ENCODE data around the gene MAD1L1.
A peak's percentile ranks its signal among the peaks of the same experiment; 100 is the strongest.
"Not testable (repeated sequence)": the region's sequence is repeated elsewhere in the genome, so short reads cannot be mapped to it uniquely, and the experiment has no call there.

MAD1L1 gene

DNA sequence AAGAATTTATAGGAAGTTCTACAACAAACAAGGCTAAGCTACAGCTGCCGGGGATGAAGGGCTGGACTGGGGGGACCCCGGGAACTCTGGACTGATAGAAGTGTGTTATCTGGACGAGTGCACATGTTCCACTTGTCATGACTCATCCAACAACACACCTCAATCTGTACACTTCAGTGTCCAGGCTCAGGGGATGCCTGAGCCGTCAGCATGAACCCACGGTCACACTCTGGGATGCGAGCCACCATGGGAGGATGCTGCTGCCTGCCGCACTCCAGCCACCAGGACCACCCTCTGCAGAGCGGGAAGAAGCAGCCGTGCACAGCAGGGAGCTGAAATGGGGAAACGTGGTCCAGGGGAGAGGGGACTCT lies 67.5 kb downstream of the MAD1L1 start:
- TF ChIP-seq, protein P1, sequence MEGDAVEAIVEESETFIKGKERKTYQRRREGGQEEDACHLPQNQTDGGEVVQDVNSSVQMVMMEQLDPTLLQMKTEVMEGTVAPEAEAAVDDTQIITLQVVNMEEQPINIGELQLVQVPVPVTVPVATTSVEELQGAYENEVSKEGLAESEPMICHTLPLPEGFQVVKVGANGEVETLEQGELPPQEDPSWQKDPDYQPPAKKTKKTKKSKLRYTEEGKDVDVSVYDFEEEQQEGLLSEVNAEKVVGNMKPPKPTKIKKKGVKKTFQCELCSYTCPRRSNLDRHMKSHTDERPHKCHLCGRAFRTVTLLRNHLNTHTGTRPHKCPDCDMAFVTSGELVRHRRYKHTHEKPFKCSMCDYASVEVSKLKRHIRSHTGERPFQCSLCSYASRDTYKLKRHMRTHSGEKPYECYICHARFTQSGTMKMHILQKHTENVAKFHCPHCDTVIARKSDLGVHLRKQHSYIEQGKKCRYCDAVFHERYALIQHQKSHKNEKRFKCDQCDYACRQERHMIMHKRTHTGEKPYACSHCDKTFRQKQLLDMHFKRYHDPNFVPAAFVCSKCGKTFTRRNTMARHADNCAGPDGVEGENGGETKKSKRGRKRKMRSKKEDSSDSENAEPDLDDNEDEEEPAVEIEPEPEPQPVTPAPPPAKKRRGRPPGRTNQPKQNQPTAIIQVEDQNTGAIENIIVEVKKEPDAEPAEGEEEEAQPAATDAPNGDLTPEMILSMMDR (IDR thresholded peaks at IDR 0.05; ENCODE audit: low read depth, low read length) = no peak
- H3K9me3 ChIP-seq = no peaks in the 10 kb centered on the region
- H3K4me3 ChIP-seq (ENCODE audit: low read depth, low read length) = no peak overlapping the region
- peaks cover 6% of the 10 kb centered on the region for H3K36me3 ChIP-seq
- H3K4me1 ChIP-seq = peaks cover 21% of the 10 kb centered on the region
- DNase-seq = no peak
- no peaks in the 10 kb centered on the region for H3K27me3 ChIP-seq

DNA sequence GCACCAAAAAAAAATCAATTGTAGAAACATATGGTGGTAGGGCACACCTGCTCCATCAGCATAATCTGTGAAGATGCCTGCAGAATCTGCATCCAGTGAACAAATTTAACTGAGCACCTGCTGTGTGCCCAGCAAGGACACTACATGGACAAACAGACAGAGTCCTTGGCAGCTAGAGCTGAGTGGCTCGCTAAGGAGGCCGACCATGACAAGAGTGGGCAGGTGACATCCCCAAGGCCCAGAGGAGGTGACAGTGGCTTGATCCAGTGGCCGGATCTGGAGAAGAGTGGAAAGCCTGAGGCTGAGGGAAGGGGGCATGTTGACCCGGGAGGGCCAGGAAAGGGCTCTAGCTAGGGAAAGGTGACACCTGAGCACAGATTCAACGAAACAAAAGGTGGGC lies 68.1 kb downstream of the MAD1L1 start:
- Histone ChIP-seq H3K4me3 (ENCODE audit: low read depth, low read length) (no peak overlapping the region), H3K27me3 (no peaks in the 10 kb centered on the region), H3K4me1 (peaks cover 21% of the 10 kb centered on the region), H3K36me3 (peaks cover 6% of the 10 kb centered on the region), H3K9me3 (no peaks in the 10 kb centered on the region)
- TF ChIP-seq, protein P1 (IDR thresholded peaks at IDR 0.05; ENCODE audit: low read depth, low read length) = no peak
- DNase-seq = no peak

- DNase-seq = no peak
- H3K4me1 ChIP-seq = peaks cover 21% of the 10 kb centered on the region
- no peak overlapping the region for H3K4me3 ChIP-seq (ENCODE audit: low read depth, low read length)
- H3K27me3 ChIP-seq = no peaks in the 10 kb centered on the region
- TF ChIP-seq, protein P1 (IDR thresholded peaks at IDR 0.05; ENCODE audit: low read depth, low read length) = no peak
- no peaks in the 10 kb centered on the region for H3K9me3 ChIP-seq
- H3K36me3 ChIP-seq = peaks cover 6% of the 10 kb centered on the region
These were observed 68.9 kb downstream of the MAD1L1 start for GRCh38 chr7:2163600-2164555.

- Histone ChIP-seq H3K4me1 (peaks cover 21% of the 10 kb centered on the region), H3K27me3 (no peaks in the 10 kb centered on the region), H3K4me3 (ENCODE audit: low read depth, low read length) (no peak overlapping the region), H3K9me3 (no peaks in the 10 kb centered on the region), H3K36me3 (peaks cover 6% of the 10 kb centered on the region)
- peak; percentile 58 for DNase-seq
- TF ChIP-seq, protein P1 (IDR thresholded peaks at IDR 0.05; ENCODE audit: low read depth, low read length) = no peak
These were observed 69.8 kb downstream of the MAD1L1 start for GRCh38 chr7:2162959-2163358.

GRCh38 chr7:2162004-2162902 lies 70.5 kb downstream of the MAD1L1 start:
- not testable (repeated sequence) for DNase-seq, H3K9me3 ChIP-seq, H3K27me3 ChIP-seq

DNA sequence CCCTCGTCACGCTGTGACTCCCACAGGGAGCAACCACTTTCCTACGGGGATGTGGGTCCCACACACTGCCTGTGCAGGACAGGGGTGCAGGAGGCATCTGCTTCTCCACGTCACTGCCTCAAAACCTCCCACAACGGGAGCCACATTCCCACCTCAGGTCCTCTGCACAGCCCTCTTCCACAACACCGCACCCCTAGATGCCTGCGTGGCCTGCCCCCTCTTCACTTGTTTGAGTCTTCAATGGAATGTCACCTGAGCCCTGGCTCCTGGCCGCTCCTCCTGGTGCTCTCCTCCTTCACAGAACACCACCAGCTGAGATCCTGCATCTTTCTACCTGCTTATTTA lies 73.6 kb downstream of the MAD1L1 start:
- H3K36me3 ChIP-seq = peaks cover under 1% of the 10 kb centered on the region; the same call in 1 of the 2 replicates
- H3K9me3 ChIP-seq = no peaks in the 10 kb centered on the region
- DNase-seq = no peak
- peaks cover 20% of the 10 kb centered on the region for H3K4me1 ChIP-seq
- TF ChIP-seq, protein P1 (IDR thresholded peaks at IDR 0.05; ENCODE audit: low read depth, low read length) = no peak
- no peaks in the 10 kb centered on the region for H3K27me3 ChIP-seq
- no peak overlapping the region for H3K4me3 ChIP-seq (ENCODE audit: low read depth, low read length)

More at GRCh38 chr7:2162004-2162902, 70.5 kb downstream of the MAD1L1 start:
- not testable (repeated sequence) for H3K36me3 ChIP-seq; H3K4me3 ChIP-seq (ENCODE audit: low read depth, low read length)
- peaks cover 21% of the 10 kb centered on the region for H3K4me1 ChIP-seq

All from BE2C (cell line).